ENCODE data around the gene HDAC10.

GRCh38 chr22:50268655-50269113 is 17.6 kb upstream of the HDAC10 start:
- TF ChIP-seq POLR2AphosphoS5 (IDR thresholded peaks at IDR 0.05): no peak
- no peak for TF ChIP-seq EP300 (IDR thresholded peaks at IDR 0.05; ENCODE audit: low read depth)
- no peak for TF ChIP-seq CTCF (IDR thresholded peaks at IDR 0.05)
